Keratinocyte (primary cell): ENCODE results near the gene MAGI2. TPM values are rescaled to one million over a fixed set of nuclear protein-coding genes. Genes with fewer than 3 reads are reported as not detected.

Experiments used
- DNase-seq: peaks from one replicate; pipeline ENCODE4 v3.0.0-alpha.2; 2011; ENCODE audit warnings: low read depth, missing footprints, low spot score
- FAIRE-seq: peaks from 2 replicates; lab custom pipeline; 2011; peaks lifted over from hg19 to GRCh38; lab: Jason Lieb, UNC
- H2AFZ ChIP-seq: 2 replicates; pipeline ENCODE4 v1.6.0; 2012; ENCODE audit warnings: low read length, control low read depth, inconsistent platforms; ENCODE audit not compliant: control insufficient read depth
- H3K27ac ChIP-seq: 2 replicates; pipeline ENCODE4 v1.5.1; 2011; ENCODE audit warnings: low read length; ENCODE audit not compliant: control insufficient read depth, insufficient read depth
- H3K27me3 ChIP-seq: 3 replicates; pipeline ENCODE4 v1.6.0; 2011; ENCODE audit warnings: low read length; ENCODE audit not compliant: control insufficient read depth, insufficient read depth; ENCODE audit errors: extremely low read depth
- H3K36me3 ChIP-seq, 2 experiments: 2 replicates in 1 of 2; 3 replicates in 1 of 2; pipeline ENCODE4 v1.5.1; 2011; ENCODE audit warnings: low read length in 2 of 2, mild to moderate bottlenecking in 1 of 2; ENCODE audit not compliant: control insufficient read depth in 2 of 2, insufficient read depth in 2 of 2; ENCODE audit errors: extremely low read depth in 1 of 2
- H3K4me1 ChIP-seq: 3 replicates; pipeline ENCODE4 v1.5.1; 2011; ENCODE audit warnings: low read length; ENCODE audit not compliant: control insufficient read depth, insufficient read depth; ENCODE audit errors: extremely low read depth
- H3K4me2 ChIP-seq: 3 replicates; pipeline ENCODE4 v1.6.0; 2011; ENCODE audit warnings: low read depth, low read length; ENCODE audit not compliant: control insufficient read depth, insufficient read depth; ENCODE audit errors: extremely low read depth
- H3K4me3 ChIP-seq, 3 experiments: fragments of 200-600 bp in 1 of 3; sonication (generic) in 1 of 3; 2 replicates in 2 of 3; 3 replicates in 1 of 3; pipeline ENCODE4 v1.5.1; 2011 to 2016; ENCODE audit warnings: low read length in 3 of 3, mild to moderate bottlenecking in 3 of 3, control low read depth in 2 of 3, inconsistent platforms in 1 of 3, low read depth in 1 of 3, mixed read lengths in 1 of 3, mixed run types in 1 of 3, moderate library complexity in 1 of 3; ENCODE audit not compliant: control insufficient read depth in 2 of 3, insufficient read depth in 2 of 3; ENCODE audit errors: extremely low read depth in 1 of 3
- H3K79me2 ChIP-seq: 2 replicates; pipeline ENCODE4 v1.6.0; 2012; ENCODE audit warnings: low read length; ENCODE audit not compliant: control insufficient read depth, insufficient read depth
- H3K9ac ChIP-seq: 3 replicates; pipeline ENCODE4 v1.6.0; 2011; ENCODE audit warnings: low read length; ENCODE audit not compliant: control insufficient read depth, insufficient read depth; ENCODE audit errors: extremely low read depth
- H3K9me1 ChIP-seq: 3 replicates; pipeline ENCODE4 v1.6.0; 2011; ENCODE audit warnings: low read length; ENCODE audit not compliant: control insufficient read depth, insufficient read depth; ENCODE audit errors: extremely low read depth
- H3K9me3 ChIP-seq: 2 replicates; pipeline ENCODE4 v1.5.1; 2012; ENCODE audit warnings: low read depth, low read length; ENCODE audit not compliant: control insufficient read depth
- H4K20me1 ChIP-seq: 3 replicates; pipeline ENCODE4 v1.6.0; 2011; ENCODE audit warnings: low read length; ENCODE audit not compliant: control insufficient read depth, insufficient read depth; ENCODE audit errors: extremely low read depth
- CTCF ChIP-seq, 3 experiments: IDR thresholded peaks in 1 of 3; conservative IDR thresholded peaks in 1 of 3; optimal IDR thresholded peaks in 1 of 3; 2 replicates in 2 of 3; 3 replicates in 1 of 3; pipeline versions ENCODE3 to v1.5.1; 2011; ENCODE audit warnings: low read length in 3 of 3, mild to moderate bottlenecking in 3 of 3, moderate library complexity in 2 of 3, control low read depth in 1 of 3, inconsistent platforms in 1 of 3; ENCODE audit not compliant: insufficient read depth in 2 of 3; ENCODE audit errors: extremely low read depth in 1 of 3
- EZH2 ChIP-seq: IDR thresholded peaks from one replicate; pipeline ENCODE4 v1.6.1; 2012; ENCODE audit warnings: inconsistent platforms, mild to moderate bottlenecking, low read length, moderate library complexity
- dilution Hi-C: fragments of 300-500 bp; cut with MboI; formaldehyde crosslinking; loops from one replicate; pipeline ENCODE4 v1.7.0; 2020; ENCODE audit warnings: low sequenced_read_pairs; ENCODE audit not compliant: extremely low pct_ligation_motif_present
- polyA plus RNA-seq, 5 experiments: library from polyadenylated mRNA; depleted of rRNA in 3 of 5; stranded (reverse) in 3 of 5; stranded (forward) in 1 of 5; unstranded in 1 of 5; fragments of >200 nt; gene quantifications; 1 replicate in 1 of 5; 2 replicates in 3 of 5; 3 replicates in 1 of 5; pipeline versions ENCODE4 v1.2.1 to v1.2.3, GENCODE V29; 2011 to 2012; ENCODE audit warnings: missing spikeins in 2 of 5, low read depth in 1 of 5, low replicate concordance in 1 of 5

Gene MAGI2
- polyA plus RNA-seq, 1 donor (not counting 4 experiments of a cell fraction or from before 2014, with no cell fraction given): 0.07 TPM

GRCh38 chr7:79221211-79221610, 232.3 kb downstream of the MAGI2 start:
- Histone ChIP-seq H4K20me1 (no peaks in the 10 kb centered on the region), H3K27me3 (no peaks in the 10 kb centered on the region), H3K4me3 (no peak overlapping the region), H3K9ac (no peak overlapping the region), H3K9me3 (no peaks in the 10 kb centered on the region), H3K27ac (no peak overlapping the region), H3K36me3 (no peaks in the 10 kb centered on the region), H3K4me2 (no peak overlapping the region), H3K4me1 (no peaks in the 10 kb centered on the region), H2AFZ (no peak overlapping the region), H3K9me1 (no peaks in the 10 kb centered on the region), H3K79me2 (no peaks in the 10 kb centered on the region)
- dilution Hi-C loops: no loop called here
- TF ChIP-seq EZH2: no peak
- TF ChIP-seq CTCF (optimal IDR thresholded peaks at IDR 0.05 in 1 of 3, IDR thresholded peaks at IDR 0.05 in 1 of 3, conservative IDR thresholded peaks at IDR 0.05 in 1 of 3; ENCODE audit: extremely low read depth in 1 of 3, insufficient read depth in 2 of 3, low read length in 3 of 3): no peak
- no peak for FAIRE-seq
- no peak for DNase-seq

- Histone ChIP-seq H3K4me1 (no peaks in the 10 kb centered on the region), H3K4me2 (no peak overlapping the region), H3K9me1 (no peaks in the 10 kb centered on the region), H3K27me3 (no peaks in the 10 kb centered on the region), H3K9ac (no peak overlapping the region), H3K27ac (no peak overlapping the region), H2AFZ (no peak overlapping the region), H3K36me3 (no peaks in the 10 kb centered on the region), H3K79me2 (no peaks in the 10 kb centered on the region), H3K9me3 (no peaks in the 10 kb centered on the region), H3K4me3 (no peak overlapping the region), H4K20me1 (no peaks in the 10 kb centered on the region)
- dilution Hi-C loops: no loop called here
- TF ChIP-seq EZH2 (no peak), CTCF (optimal IDR thresholded peaks at IDR 0.05 in 1 of 3, IDR thresholded peaks at IDR 0.05 in 1 of 3, conservative IDR thresholded peaks at IDR 0.05 in 1 of 3; ENCODE audit: extremely low read depth in 1 of 3, insufficient read depth in 2 of 3, low read length in 3 of 3) (no peak)
- FAIRE-seq (no peak), DNase-seq (no peak)
These were observed 235.4 kb downstream of the MAGI2 start for GRCh38 chr7:79217976-79218626.
